ENCODE measurements around the gene NAA25.

DNA sequence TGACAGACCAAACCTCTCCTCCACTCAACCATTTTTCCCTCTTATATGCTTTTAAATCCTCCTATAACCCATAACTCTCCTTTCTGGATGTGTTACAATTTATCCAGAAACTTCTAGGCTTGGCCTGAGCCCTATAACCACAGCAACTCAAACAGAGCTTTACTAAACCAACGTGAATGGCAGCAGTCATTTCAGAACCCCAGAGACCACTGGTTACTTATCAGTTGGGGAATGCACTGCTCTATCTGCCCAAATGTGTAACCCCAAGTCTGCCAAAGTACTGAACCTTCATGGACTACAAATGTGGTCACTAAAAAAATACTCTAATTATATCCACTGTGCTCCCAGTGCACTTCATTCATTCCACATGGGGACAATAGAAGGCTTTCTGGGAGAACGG lies 42.0 kb downstream of the NAA25 start:
- TF ChIP-seq, protein P1, sequence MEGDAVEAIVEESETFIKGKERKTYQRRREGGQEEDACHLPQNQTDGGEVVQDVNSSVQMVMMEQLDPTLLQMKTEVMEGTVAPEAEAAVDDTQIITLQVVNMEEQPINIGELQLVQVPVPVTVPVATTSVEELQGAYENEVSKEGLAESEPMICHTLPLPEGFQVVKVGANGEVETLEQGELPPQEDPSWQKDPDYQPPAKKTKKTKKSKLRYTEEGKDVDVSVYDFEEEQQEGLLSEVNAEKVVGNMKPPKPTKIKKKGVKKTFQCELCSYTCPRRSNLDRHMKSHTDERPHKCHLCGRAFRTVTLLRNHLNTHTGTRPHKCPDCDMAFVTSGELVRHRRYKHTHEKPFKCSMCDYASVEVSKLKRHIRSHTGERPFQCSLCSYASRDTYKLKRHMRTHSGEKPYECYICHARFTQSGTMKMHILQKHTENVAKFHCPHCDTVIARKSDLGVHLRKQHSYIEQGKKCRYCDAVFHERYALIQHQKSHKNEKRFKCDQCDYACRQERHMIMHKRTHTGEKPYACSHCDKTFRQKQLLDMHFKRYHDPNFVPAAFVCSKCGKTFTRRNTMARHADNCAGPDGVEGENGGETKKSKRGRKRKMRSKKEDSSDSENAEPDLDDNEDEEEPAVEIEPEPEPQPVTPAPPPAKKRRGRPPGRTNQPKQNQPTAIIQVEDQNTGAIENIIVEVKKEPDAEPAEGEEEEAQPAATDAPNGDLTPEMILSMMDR (IDR thresholded peaks at IDR 0.05), result no peak
- no peak for TF ChIP-seq POLR2A (IDR thresholded peaks at IDR 0.05)
